Activated naive CD4-positive, alpha-beta T cell treated with anti-CD3 and anti-CD28 coated beads, Interleukin-2, amount 50 U/mL, for 24 hours (primary cell): ENCODE results near the gene ORMDL3.
A peak's percentile ranks its signal among the peaks of the same experiment; 100 is the strongest.

Experiments
- H3K27ac Mint-ChIP-seq: one replicate; pipeline ENCODE4 v1.8.0; 2021; ENCODE audit warnings: mild to moderate bottlenecking, mixed read lengths
- H3K27me3 Mint-ChIP-seq: one replicate; pipeline ENCODE4 v1.8.0; 2021; ENCODE audit warnings: mixed read lengths
- H3K36me3 Mint-ChIP-seq: one replicate; pipeline ENCODE4 v1.8.0; 2021; ENCODE audit warnings: mixed read lengths
- H3K4me1 Mint-ChIP-seq: one replicate; pipeline ENCODE4 v1.8.0; 2021; ENCODE audit warnings: mixed read lengths
- H3K4me3 Mint-ChIP-seq: one replicate; pipeline ENCODE4 v1.8.0; 2021; ENCODE audit warnings: mild to moderate bottlenecking, mixed read lengths
- H3K9me3 Mint-ChIP-seq: one replicate; pipeline ENCODE4 v1.8.0; 2021; ENCODE audit warnings: mixed read lengths

Gene ORMDL3

DNA sequence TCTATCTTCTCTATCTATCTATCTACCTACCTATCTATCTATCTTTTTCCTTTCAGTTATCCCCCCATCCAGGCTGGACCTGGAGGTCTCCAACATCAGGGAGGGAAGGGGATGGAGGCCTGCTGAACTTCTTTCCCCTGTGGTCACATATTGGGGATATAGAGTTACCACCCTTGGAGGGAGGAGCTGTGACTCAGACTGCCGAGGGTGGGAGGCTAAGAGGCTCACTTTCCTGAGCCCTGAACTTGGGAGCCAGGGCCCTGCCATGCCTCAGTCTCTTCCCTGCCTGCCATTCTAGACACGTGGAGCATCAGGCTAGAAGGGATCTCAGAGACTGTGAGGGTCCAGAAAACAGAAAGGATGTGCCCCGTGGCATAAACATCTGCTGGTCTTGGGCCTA is 8.5 kb upstream of the ORMDL3 start:
- no peaks in the 10 kb centered on the region for H3K9me3 Mint-ChIP-seq
- no peak overlapping the region for H3K27ac Mint-ChIP-seq
- H3K27me3 Mint-ChIP-seq = no peaks in the 10 kb centered on the region
- peaks cover 12% of the 10 kb centered on the region for H3K4me1 Mint-ChIP-seq
- no peak overlapping the region for H3K4me3 Mint-ChIP-seq
- H3K36me3 Mint-ChIP-seq = peaks cover 1% of the 10 kb centered on the region

DNA sequence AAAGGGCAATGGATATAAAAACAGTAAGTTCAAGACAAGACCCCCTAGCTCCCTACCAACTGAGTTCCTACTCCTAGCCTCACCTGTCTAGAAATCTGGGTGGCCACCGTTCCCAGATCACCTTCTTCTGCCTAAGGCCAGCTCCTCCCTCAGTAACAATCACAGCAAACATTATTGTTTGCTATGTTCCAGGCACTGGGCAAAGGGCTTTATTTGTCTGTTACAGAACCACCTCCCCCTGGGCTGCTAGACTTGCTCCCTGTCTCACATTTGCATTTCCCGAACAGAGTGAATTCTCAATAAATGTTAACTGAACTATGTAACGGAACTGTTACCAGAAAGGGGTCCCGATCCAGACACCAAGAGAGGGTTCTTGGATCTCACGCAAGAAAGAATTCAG is 6.9 kb upstream of the ORMDL3 start:
- Mint-ChIP-seq H3K36me3 (peaks cover 1% of the 10 kb centered on the region), H3K4me1 (peaks cover 3% of the 10 kb centered on the region), H3K4me3 (no peak overlapping the region), H3K9me3 (no peaks in the 10 kb centered on the region), H3K27me3 (no peaks in the 10 kb centered on the region), H3K27ac (no peak overlapping the region)

DNA sequence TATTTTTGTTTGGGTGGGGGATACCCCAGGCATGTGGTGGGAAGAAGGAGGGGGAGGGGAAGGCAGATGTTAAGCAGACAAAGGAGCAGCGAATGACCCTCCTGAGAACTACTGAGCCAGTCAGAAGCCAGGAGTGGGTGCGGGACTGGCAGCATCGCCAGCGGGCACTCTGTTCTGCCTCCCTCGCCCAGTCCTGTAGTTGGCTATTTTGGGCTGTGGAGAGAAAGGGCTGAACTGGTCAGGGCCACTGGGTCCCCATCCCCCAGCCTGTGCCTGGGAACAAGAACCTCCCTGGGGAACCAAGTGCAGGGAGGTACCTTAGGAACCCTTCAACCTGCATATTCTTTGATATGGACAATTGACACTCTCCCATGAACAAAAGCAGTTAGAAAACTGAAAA is 6.5 kb upstream of the ORMDL3 start:
- H3K4me1 Mint-ChIP-seq = no peaks in the 10 kb centered on the region

DNA sequence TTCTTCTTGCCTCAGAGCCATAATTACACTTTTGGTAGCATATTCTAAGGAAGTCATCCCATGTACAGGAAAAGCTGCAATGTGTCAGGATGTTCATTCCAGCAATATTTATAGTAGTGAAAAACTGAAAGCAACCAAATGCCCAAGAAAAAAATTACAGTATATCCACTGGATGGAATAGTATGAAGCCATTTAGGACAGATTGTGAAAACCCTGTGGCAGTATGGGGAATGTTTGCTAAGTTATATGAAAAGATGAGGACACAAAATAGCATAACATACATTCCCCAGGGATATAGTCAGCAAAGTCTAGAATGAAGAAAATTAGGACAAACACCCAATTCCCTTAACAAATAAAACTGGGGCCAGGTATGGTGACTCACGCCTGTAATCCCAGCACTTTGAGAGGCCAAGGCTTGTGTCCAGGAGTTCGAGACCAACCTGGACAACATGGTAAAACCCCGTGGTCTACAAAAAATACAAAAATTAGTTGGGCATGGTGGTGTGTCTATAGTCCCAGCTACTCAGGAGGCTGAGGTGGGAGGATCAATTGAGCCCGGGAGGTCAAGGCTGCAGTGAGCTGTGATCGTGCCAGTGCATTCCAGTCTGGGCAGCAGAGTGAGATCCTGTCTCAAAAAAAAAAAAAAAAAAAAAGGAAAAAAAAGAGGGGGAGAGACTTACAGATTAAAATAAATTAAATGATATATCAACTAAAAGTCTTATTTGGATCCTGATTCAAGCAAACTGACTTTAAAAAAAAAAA is 2.4 kb upstream of the ORMDL3 start:
- H3K36me3 Mint-ChIP-seq = peaks cover 1% of the 10 kb centered on the region
- H3K27ac Mint-ChIP-seq = no peak overlapping the region
- no peaks in the 10 kb centered on the region for H3K27me3 Mint-ChIP-seq
- H3K4me3 Mint-ChIP-seq = no peak overlapping the region
- H3K4me1 Mint-ChIP-seq = peaks cover 27% of the 10 kb centered on the region
- H3K9me3 Mint-ChIP-seq = no peaks in the 10 kb centered on the region

More for the DNA sequence above, 6.5 kb upstream of the ORMDL3 start:
- peaks cover 1% of the 10 kb centered on the region for H3K36me3 Mint-ChIP-seq
- no peak overlapping the region for H3K4me3 Mint-ChIP-seq
- H3K9me3 Mint-ChIP-seq = no peaks in the 10 kb centered on the region
- no peaks in the 10 kb centered on the region for H3K27me3 Mint-ChIP-seq
- H3K27ac Mint-ChIP-seq = no peak overlapping the region

DNA sequence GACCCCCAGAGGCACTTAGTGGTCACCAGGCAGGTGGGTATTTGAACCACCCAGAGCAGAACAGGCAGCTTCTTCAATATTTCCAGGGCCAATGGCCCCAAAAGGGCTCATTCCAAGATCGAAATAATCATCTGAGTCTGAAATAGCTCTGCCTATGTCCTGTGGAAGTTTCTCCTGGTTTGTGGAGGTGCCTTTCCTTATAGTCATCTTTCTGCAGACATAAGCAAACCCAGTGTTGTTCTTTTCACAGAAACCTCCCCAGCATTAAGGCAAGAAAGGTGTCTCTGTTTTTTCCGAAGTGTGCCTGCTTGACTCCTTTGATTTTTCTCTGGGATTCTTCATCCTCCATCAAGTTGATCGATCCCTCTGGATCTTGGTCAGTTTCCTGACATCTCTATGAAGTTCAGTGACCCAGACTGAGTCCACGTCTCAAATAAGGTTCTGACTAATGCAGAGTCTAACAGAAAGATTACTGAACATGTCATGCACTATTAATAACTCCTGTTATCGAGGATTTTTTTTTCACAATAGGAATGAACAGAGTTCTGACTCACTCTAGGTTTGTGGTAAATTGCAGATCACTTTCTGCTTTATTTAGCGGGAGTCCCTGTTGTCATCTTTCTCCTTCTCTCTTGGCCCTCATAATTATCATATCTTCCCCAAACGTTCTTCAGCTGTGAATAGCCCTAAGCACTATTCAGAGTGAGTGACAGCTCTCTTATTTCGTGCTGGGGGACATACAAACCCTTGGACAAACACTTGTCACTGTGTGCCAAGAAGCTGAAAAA is 1.7 kb upstream of the ORMDL3 start:
- Mint-ChIP-seq H3K9me3 (no peaks in the 10 kb centered on the region), H3K36me3 (peaks cover 1% of the 10 kb centered on the region), H3K27me3 (no peaks in the 10 kb centered on the region), H3K27ac (no peak overlapping the region), H3K4me1 (peaks cover 35% of the 10 kb centered on the region), H3K4me3 (peak overlapping the region; percentile 31)

DNA sequence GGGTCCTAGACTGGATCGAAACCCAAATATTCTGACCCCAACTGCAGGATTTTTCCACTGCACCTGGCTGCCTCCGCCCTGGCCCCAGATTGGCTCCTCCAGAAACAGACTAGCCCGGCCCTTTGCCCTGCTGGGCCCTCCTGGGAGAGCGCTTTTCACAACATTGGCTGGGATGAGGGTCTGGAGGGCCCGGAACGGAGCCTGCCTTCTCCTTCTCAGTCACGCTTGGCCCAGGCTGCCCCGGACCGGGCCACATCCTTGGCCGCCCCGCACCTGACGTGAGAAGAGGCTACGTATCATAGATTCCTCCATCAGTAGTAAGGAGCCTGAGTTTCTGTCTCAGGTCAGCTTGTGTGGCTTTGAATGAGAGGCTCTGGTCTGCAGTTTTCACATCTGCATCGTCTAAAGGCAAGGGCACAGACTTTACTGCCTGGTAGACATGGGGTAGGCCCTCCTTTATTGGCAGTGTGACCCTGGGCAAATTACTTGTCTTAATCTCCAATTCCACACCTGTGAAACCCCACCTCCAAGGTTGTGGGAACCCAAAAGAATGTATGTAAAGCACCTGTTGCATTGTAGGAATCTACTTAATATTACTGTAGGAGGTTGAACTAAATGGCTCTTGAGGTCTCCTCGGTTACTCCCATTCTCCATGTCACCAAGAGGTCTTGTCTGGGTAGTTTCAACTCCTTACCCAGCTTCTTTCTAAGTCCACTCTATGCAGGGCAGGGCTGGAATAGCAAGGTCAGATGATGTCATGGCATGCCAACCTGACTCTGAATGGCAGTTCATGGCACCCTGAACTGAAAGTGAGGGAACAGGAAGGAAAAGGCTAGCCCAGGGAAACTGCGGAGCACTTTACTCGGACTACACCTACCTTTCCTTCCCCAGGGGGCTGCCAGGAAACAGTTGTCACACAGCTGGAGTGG is 792 bp upstream of the ORMDL3 start:
- Mint-ChIP-seq H3K4me1 (peaks cover 41% of the 10 kb centered on the region), H3K36me3 (peaks cover 2% of the 10 kb centered on the region), H3K27me3 (no peaks in the 10 kb centered on the region), H3K9me3 (no peaks in the 10 kb centered on the region), H3K4me3 (peak overlapping the region; percentile 94), H3K27ac (peak overlapping the region; percentile 90)

DNA sequence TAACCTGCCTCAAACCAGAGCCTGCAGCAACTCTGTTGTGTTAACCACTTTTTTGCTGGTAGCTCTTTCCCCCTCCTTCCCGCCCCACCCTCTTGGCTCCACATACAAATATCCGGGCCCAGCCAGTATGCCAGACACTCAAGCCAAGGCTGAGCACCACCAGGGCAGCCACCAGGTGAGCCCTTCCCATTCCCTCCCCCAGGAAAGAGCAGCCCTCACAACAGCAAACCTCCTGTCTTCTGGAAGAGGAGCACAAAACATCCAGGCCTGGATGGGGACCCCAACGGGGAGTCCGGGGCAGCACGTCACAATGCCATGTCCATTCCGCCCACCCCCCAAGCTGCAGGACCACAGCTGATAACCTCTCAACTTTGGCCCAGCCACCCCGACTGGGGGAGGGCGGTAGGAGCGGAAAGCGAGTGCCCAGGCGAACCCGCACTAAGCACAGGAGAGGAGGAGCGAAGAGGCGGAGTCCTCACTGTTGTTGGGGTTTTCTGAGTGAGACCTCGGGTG is 757 bp downstream of the ORMDL3 start:
- Mint-ChIP-seq H3K4me3 (peak overlapping the region; percentile 94), H3K27ac (peak overlapping the region; percentile 90), H3K4me1 (peaks cover 57% of the 10 kb centered on the region), H3K27me3 (no peaks in the 10 kb centered on the region), H3K9me3 (no peaks in the 10 kb centered on the region), H3K36me3 (peaks cover 5% of the 10 kb centered on the region)

DNA sequence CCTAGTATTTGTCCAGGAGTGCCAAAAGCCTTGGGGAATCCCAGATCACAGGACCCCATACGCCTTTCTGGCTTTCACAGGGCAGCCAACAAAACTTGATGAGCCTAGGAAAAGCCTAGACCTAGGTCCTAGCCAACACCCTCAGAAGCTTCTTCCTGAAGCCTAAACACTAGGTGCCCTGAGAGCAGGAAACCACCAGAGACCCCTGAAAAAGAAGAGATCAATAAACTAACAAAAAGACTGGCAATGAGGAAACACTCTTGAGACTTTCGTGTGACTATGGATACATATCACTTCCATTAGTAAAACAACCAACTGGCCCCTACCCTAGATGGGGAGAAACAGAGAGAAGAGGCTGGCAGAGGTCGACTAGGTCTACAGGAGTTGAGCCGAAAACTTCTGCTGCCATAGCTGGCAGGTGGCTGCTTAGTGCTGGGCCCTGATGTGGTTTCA is 1.2 kb downstream of the ORMDL3 start:
- peak overlapping the region; percentile 90 for H3K27ac Mint-ChIP-seq
- peaks cover 62% of the 10 kb centered on the region for H3K4me1 Mint-ChIP-seq
- H3K9me3 Mint-ChIP-seq = no peaks in the 10 kb centered on the region
- H3K4me3 Mint-ChIP-seq = peak overlapping the region; percentile 94
- H3K27me3 Mint-ChIP-seq = no peaks in the 10 kb centered on the region
- peaks cover 5% of the 10 kb centered on the region for H3K36me3 Mint-ChIP-seq

DNA sequence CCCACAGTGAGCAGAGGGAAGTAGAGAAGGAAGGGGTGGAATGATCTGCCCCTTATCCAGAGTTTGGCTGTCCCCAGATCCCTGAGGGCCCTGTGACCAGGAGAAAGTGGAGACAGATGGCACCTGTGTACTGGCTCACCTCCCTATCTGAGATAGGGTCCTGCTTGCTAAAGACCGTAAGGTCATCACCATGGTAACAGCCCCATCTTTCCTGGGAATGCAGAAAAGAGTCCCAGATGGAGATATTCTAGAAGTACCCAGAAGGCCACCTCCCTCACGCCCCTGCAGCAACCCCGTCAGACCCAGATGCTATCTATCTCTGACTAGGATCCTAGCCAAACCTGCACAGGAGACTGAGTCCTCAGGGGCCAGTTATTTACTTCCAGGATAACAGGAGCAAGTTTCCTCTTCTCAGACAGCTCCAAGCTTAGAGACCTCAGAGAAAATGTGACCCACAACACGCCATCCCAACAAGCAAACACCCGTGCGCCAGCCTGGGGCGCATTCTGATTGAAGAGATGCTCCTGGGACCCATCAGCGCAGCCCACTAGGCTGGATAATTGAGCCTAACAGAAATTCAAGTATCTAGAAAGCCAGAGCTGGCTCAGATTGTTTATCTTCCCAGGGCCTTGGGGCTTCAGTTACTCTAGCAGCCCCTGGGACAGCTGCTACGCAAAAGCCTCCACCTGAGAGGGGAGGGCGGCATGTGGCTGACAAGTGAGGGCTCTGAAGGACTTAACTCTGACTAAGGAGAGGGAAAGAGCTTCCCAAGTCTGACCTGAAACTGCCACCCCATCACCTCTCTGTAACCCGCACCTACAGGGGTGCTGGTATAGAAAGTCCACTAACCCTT is 1.9 kb downstream of the ORMDL3 start:
- peaks cover 68% of the 10 kb centered on the region for H3K4me1 Mint-ChIP-seq
- H3K9me3 Mint-ChIP-seq = no peaks in the 10 kb centered on the region
- peaks cover 5% of the 10 kb centered on the region for H3K36me3 Mint-ChIP-seq
- no peaks in the 10 kb centered on the region for H3K27me3 Mint-ChIP-seq
- peak overlapping the region; percentile 94 for H3K4me3 Mint-ChIP-seq
- H3K27ac Mint-ChIP-seq = peak overlapping the region; percentile 90

DNA sequence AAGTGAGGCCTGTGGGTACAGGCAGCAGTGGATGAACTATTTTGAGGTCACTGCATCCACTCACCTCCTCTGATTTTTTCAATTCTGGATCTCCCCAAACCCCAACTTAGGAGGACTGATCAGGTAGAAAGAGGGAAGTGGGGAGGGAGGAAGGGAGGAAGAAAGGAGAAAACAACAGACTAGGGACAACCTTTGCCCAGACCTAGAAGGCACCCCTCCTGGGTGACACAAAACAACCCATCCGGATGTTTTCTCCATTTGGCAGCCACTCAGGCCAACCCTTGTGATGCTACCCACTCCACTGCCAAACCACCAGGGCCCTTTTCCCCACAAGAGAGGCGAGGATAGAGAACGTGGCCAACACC is 2.7 kb downstream of the ORMDL3 start:
- H3K36me3 Mint-ChIP-seq = peaks cover 5% of the 10 kb centered on the region
- peak overlapping the region; percentile 90 for H3K27ac Mint-ChIP-seq
- no peaks in the 10 kb centered on the region for H3K27me3 Mint-ChIP-seq
- H3K4me1 Mint-ChIP-seq = peaks cover 74% of the 10 kb centered on the region
- peak overlapping the region; percentile 94 for H3K4me3 Mint-ChIP-seq
- H3K9me3 Mint-ChIP-seq = no peaks in the 10 kb centered on the region

DNA sequence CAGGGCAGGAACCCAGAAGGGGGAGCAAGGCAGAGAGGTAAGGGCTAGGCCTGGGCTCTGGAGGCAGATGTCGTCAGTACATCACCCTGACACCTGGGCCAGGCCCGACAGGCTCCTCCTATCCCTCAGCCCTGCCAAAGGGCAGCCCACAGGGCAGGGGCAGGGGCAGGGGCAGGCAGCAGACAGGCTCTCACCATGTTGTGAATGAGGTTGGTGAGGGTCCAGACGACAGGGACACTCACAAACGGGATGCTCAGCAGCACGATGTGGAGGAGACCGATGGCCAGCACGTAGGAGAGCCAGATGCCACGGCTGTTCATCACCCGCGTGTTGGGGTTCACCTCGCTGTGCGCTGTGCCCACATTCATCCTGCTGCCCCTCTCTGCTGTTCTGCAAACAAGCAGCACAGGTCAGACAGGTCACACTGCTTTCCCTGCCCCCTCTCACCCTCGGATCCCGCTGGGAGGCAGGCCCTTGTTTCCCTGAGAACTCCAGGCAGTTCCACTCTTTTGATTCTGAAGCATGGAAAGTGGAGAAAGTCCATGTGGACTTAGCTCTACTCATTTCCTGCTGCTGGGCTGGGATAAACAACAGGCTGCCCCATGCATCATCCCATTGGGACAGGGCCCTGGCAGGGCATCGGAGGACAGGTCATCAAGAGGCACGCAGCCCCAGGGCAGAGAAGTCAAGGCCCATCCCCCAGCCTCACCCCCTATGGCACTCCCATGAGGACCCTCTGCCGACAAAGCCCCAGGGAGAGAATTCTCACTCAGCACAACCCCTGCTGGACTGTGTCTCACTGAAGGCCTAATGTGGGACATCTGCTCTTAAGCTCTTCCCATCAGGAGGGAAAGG is 3.3 kb downstream of the ORMDL3 start:
- H3K27ac Mint-ChIP-seq = peak overlapping the region; percentile 94
- peaks cover 5% of the 10 kb centered on the region for H3K36me3 Mint-ChIP-seq
- no peaks in the 10 kb centered on the region for H3K27me3 Mint-ChIP-seq
- H3K4me3 Mint-ChIP-seq = peak overlapping the region; percentile 94
- no peaks in the 10 kb centered on the region for H3K9me3 Mint-ChIP-seq
- peaks cover 78% of the 10 kb centered on the region for H3K4me1 Mint-ChIP-seq

DNA sequence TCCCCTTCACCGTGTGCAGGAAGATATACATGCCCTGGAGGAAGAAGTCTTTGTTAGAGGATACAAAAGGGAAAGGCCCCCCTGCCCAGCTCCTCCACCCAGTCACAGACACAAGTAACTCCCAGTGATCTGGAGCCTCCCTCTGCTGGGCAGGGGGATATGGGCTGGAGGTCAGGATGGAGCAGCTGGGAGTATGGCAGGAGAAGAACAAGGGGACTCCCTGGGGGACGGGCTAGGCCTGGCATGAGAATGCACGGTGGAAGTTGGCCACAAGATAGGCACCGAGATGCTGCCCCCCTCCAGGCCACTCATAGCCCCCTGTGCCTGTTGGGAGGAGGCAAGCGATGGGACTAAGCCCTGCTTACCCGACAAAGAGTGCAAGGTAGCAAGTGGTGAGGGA is 4.2 kb downstream of the ORMDL3 start:
- peak overlapping the region; percentile 57 for H3K4me3 Mint-ChIP-seq
- H3K27ac Mint-ChIP-seq = peak overlapping the region; percentile 94
- peaks cover 84% of the 10 kb centered on the region for H3K4me1 Mint-ChIP-seq
- H3K9me3 Mint-ChIP-seq = no peaks in the 10 kb centered on the region
- H3K36me3 Mint-ChIP-seq = peaks cover 7% of the 10 kb centered on the region
- no peaks in the 10 kb centered on the region for H3K27me3 Mint-ChIP-seq

DNA sequence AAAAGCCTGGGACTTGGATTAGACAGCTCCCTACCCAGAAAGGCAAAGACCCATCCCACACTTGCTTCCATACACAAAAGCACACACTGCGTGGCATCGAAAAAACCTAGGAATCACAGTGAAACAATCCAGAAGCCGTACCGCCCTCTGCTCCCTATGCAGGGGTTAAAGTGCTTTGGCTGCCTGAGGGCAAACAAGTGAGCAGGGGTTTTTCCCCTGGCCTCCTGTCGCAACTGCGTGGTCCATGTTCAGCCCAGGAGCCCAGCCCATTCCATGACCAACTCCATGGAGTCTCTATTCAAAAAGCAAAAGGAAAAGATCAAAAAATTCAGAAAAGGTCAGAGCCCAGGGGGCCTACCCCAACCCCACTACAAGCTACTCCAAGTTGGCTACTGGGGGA is 5.4 kb downstream of the ORMDL3 start:
- peaks cover 9% of the 10 kb centered on the region for H3K36me3 Mint-ChIP-seq
- peak overlapping the region; percentile 67 for H3K4me3 Mint-ChIP-seq
- peaks cover 85% of the 10 kb centered on the region for H3K4me1 Mint-ChIP-seq
- peak overlapping the region; percentile 95 for H3K27ac Mint-ChIP-seq
- H3K27me3 Mint-ChIP-seq = no peaks in the 10 kb centered on the region
- no peaks in the 10 kb centered on the region for H3K9me3 Mint-ChIP-seq

DNA sequence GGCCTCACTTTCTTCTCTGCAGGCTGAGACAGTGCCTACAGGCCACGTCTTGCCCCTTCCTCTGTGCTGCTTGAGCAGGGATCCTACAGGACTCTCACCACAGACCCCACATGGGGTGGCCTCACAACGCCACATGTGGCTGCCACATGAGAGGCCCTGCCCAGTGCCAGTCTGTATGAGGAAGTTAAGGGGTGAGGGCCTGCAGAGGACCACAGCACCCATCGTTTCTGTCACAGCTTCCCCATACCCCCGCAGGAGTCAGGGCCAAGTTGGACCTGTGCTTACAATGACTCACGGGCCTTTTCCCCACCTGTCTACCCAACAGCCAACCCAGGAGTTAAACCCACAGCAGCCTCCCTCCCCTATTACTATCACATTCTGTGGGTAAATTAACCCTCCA is 6.1 kb downstream of the ORMDL3 start:
- Mint-ChIP-seq H3K27ac (peak overlapping the region; percentile 95), H3K4me3 (peak overlapping the region; percentile 67), H3K4me1 (peaks cover 87% of the 10 kb centered on the region), H3K27me3 (no peaks in the 10 kb centered on the region), H3K9me3 (no peaks in the 10 kb centered on the region), H3K36me3 (peaks cover 9% of the 10 kb centered on the region)
